GM10248 (cell line): ENCODE measurements around the gene CUX1.
A peak's percentile ranks its signal among the peaks of the same experiment; 100 is the strongest.

ENCODE experiments used
- CTCF ChIA-PET: fragments of 300-600 bp; sonication (Branson Sonifier 250); formaldehyde crosslinking; extraction: SDS; loops from one replicate; lab custom pipeline; 2021; ENCODE audit warnings: antibody characterized with exemption; lab: Yijun Ruan, JAX
- POLR2A ChIA-PET: fragments of 350-650 bp; sonication (Branson Sonifier 250); formaldehyde crosslinking; extraction: SDS; loops from one replicate; lab custom pipeline; 2020; ENCODE audit warnings: antibody characterized with exemption; lab: Yijun Ruan, JAX
- DNase-seq: peaks from one replicate; pipeline ENCODE4 v3.0.0; 2012; ENCODE audit errors: extremely low spot score
- TF ChIP-seq, protein P1 (sequence below): IDR thresholded peaks from 2 replicates; pipeline ENCODE4 v1.5.1; 2012; ENCODE audit warnings: mild to moderate bottlenecking, low read depth; ENCODE audit errors: extremely low read depth, missing control alignments, control extremely low read depth

CUX1 gene

DNA sequence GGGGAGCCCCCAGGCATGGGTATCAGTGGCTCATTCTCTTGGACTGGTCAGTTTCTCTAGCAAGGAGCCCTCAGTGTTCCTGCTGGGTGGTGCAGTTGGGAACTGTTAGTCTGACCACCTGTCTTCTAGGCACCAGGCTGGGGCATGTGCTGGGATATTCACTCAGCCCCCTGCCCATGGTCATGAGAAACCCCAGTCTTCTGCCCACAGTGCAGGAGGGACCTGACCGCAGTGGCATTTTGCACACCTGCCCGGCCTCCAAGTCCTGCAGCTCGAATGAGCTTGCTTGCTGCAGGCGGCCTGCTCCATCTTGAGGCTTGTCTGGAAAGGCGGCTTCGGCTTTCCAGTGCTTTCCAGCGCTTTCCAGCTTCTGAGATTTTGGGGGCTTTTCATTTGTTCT is 36.3 kb downstream of the CUX1 start:
- TF ChIP-seq, protein P1, sequence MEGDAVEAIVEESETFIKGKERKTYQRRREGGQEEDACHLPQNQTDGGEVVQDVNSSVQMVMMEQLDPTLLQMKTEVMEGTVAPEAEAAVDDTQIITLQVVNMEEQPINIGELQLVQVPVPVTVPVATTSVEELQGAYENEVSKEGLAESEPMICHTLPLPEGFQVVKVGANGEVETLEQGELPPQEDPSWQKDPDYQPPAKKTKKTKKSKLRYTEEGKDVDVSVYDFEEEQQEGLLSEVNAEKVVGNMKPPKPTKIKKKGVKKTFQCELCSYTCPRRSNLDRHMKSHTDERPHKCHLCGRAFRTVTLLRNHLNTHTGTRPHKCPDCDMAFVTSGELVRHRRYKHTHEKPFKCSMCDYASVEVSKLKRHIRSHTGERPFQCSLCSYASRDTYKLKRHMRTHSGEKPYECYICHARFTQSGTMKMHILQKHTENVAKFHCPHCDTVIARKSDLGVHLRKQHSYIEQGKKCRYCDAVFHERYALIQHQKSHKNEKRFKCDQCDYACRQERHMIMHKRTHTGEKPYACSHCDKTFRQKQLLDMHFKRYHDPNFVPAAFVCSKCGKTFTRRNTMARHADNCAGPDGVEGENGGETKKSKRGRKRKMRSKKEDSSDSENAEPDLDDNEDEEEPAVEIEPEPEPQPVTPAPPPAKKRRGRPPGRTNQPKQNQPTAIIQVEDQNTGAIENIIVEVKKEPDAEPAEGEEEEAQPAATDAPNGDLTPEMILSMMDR: no peak
- ChIA-PET POLR2A (no interaction called here), CTCF (no interaction called here)
- no peak for DNase-seq

- DNase-seq: no peak
- TF ChIP-seq, protein P1: no peak
- POLR2A ChIA-PET: no interaction called here
- CTCF ChIA-PET: no interaction called here
Observed at GRCh38 chr7:101854084-101854865, 36.8 kb downstream of the CUX1 start.

GRCh38 chr7:101856473-101857357 is 39.3 kb downstream of the CUX1 start:
- CTCF ChIA-PET: interaction anchor here (0.6 to 3.4 kb wide), 16 partner anchors 8 to 535 kb away, joined by 3 to 12 read pairs (median 4); no protein-coding TSS in a partner anchor
- DNase-seq: peak; percentile 90
- TF ChIP-seq, protein P1: peak; percentile 14

DNA sequence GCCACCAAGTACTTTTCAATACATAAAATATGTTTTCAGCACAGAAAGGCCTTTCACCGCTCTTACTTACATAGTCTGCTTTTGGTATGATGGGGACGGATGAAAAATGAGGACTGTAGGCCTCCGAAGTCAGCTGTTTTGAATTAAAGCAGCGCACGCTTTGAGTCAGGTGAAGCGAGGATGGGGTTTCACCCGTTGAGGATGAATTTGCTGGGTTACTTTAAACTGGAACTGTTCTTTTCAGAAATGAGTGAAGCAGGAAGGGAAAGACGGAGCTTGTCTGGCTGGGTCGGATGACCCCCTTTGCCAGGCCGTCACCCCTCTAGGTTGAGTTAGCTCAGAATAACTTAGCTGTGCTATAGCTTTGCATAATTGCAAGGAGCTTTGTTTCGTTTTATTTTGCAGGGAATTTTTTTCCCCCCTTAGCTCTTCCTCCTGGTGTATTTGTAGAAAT is 40.0 kb downstream of the CUX1 start:
- TF ChIP-seq, protein P1: no peak
- DNase-seq: peak; percentile 57
- POLR2A ChIA-PET: interaction anchor here (0.9 to 1.5 kb wide), 2 partner anchors 9 to 13 kb away, joined by 4 read pairs; no protein-coding TSS in a partner anchor
- CTCF ChIA-PET: interaction anchor here (0.8 to 3.4 kb wide), 14 partner anchors 9 to 534 kb away, joined by 3 to 12 read pairs (median 4); no protein-coding TSS in a partner anchor

More at GRCh38 chr7:101856473-101857357, 39.3 kb downstream of the CUX1 start:
- POLR2A ChIA-PET: interaction anchor here (0.9 to 1.5 kb wide), 2 partner anchors 8 to 12 kb away, joined by 4 read pairs; no protein-coding TSS in a partner anchor

- TF ChIP-seq, protein P1: no peak
- CTCF ChIA-PET: interaction anchor here (0.9 to 3.4 kb wide), 10 partner anchors 10 to 379 kb away, joined by 3 to 12 read pairs (median 4); no protein-coding TSS in a partner anchor
Observed at GRCh38 chr7:101858437-101859385, 41.3 kb downstream of the CUX1 start.

More at GRCh38 chr7:101858437-101859385, 41.3 kb downstream of the CUX1 start:
- no peak for DNase-seq
- POLR2A ChIA-PET: interaction anchor here (0.6 kb wide), 1 partner anchor 21 kb away, joined by 8 read pairs; no protein-coding TSS in a partner anchor
